IMR-90 (cell line): ENCODE results near the gene DCDC2. TPM values are rescaled to one million over a fixed set of nuclear protein-coding genes. Genes with fewer than 3 reads are reported as not detected.

Source experiments
- ATAC-seq: fragments of 200-7000 bp; cut with Tn5 transposase; 2 replicates; pipeline ENCODE4 v1.9.1; 2020; ENCODE audit warnings: low read depth, mild to moderate bottlenecking, moderate library complexity
- BruUV-seq: library from RNA; stranded (reverse); fragments of 400-500 nt; replicated peaks from 2 replicates; lab custom pipeline; 2021; lab: Mats Ljungman, UMichigan
- CTCF ChIA-PET: fragments of 300-600 bp; formaldehyde crosslinking; extraction: SDS; loops from one replicate; lab custom pipeline; 2021; ENCODE audit warnings: antibody characterized with exemption; lab: Yijun Ruan, JAX
- POLR2A ChIA-PET: fragments of 300-600 bp; sonication (Branson Sonifier 250); formaldehyde crosslinking; loops from one replicate; lab custom pipeline; 2022; ENCODE audit warnings: antibody characterized with exemption; ENCODE audit not compliant: unreplicated experiment; lab: Charles Lee
- DNase-seq: peaks from one replicate; pipeline ENCODE4 v3.0.0; 2013
- H2AFZ ChIP-seq: replicated peaks from 2 replicates; pipeline ENCODE3; 2013; ENCODE audit warnings: low read length, mild to moderate bottlenecking; ENCODE audit not compliant: poor library complexity
- H2AK5ac ChIP-seq: 2 replicates; pipeline ENCODE4 v1.6.1; 2013; ENCODE audit warnings: low read depth, low read length, inconsistent platforms
- H2AK9ac ChIP-seq: replicated peaks from 2 replicates; pipeline ENCODE3; 2013; ENCODE audit warnings: mild to moderate bottlenecking, low read depth, low read length, moderate library complexity; ENCODE audit not compliant: poor library complexity
- H2BK120ac ChIP-seq: 2 replicates; pipeline ENCODE4 v1.6.1; 2013; ENCODE audit warnings: low read depth, low read length, inconsistent platforms
- H2BK15ac ChIP-seq: 3 replicates; pipeline ENCODE4 v1.6.1; 2013; ENCODE audit warnings: low read depth, low read length, inconsistent platforms
- H2BK20ac ChIP-seq: 2 replicates; pipeline ENCODE4 v1.6.1; 2013; ENCODE audit warnings: low read depth, mild to moderate bottlenecking, inconsistent platforms, low read length, moderate library complexity
- H2BK5ac ChIP-seq: 2 replicates; pipeline ENCODE4 v1.6.1; 2013; ENCODE audit warnings: mild to moderate bottlenecking, low read depth, low read length, inconsistent platforms; ENCODE audit not compliant: poor library complexity, severe bottlenecking
- H3K14ac ChIP-seq: replicated peaks from 2 replicates; pipeline ENCODE4 v1.6.1; 2013; ENCODE audit warnings: low read depth, low read length, inconsistent platforms
- H3K18ac ChIP-seq: 2 replicates; pipeline ENCODE4 v1.6.1; 2013; ENCODE audit warnings: low read depth, low read length, control low read depth
- H3K23ac ChIP-seq: 2 replicates; pipeline ENCODE4 v1.6.1; 2013; ENCODE audit warnings: low read depth, low read length, inconsistent platforms
- H3K27ac ChIP-seq: 2 replicates; pipeline ENCODE4 v1.5.1; 2013; ENCODE audit warnings: mild to moderate bottlenecking, control low read depth, low read length; ENCODE audit not compliant: insufficient read depth
- H3K27me3 ChIP-seq: 2 replicates; pipeline ENCODE4 v1.6.1; 2013; ENCODE audit warnings: low read length; ENCODE audit not compliant: control insufficient read depth, insufficient read depth
- H3K36me3 ChIP-seq: 2 replicates; pipeline ENCODE4 v1.6.1; 2013; ENCODE audit warnings: low read length, mixed read lengths; ENCODE audit not compliant: control insufficient read depth, insufficient read depth
- H3K4ac ChIP-seq: 2 replicates; pipeline ENCODE4 v1.6.1; 2013; ENCODE audit warnings: low read depth, low read length, inconsistent platforms
- H3K4me1 ChIP-seq: 2 replicates; pipeline ENCODE4 v1.6.1; 2013; ENCODE audit warnings: low read length, mixed read lengths; ENCODE audit not compliant: control insufficient read depth, insufficient read depth
- H3K4me2 ChIP-seq: 2 replicates; pipeline ENCODE4 v1.6.1; 2013; ENCODE audit warnings: low read depth, mild to moderate bottlenecking, control low read depth, low read length, moderate library complexity
- H3K4me3 ChIP-seq: 2 replicates; pipeline ENCODE4 v1.5.1; 2013; ENCODE audit warnings: low read depth, mild to moderate bottlenecking, control low read depth, low read length, moderate library complexity; ENCODE audit not compliant: insufficient read depth
- H3K56ac ChIP-seq: 2 replicates; pipeline ENCODE4 v1.6.1; 2013; ENCODE audit warnings: low read length, inconsistent platforms; ENCODE audit not compliant: insufficient read depth; ENCODE audit errors: extremely low read depth
- H3K79me1 ChIP-seq, 2 experiments: 2 replicates each; pipeline ENCODE4 v1.6.1; 2013; ENCODE audit warnings: low read length in 2 of 2, inconsistent platforms in 1 of 2, low read depth in 1 of 2
- H3K9ac ChIP-seq: 2 replicates; pipeline ENCODE4 v1.6.1; 2013; ENCODE audit warnings: low read depth, low read length, control low read depth
- H3K9me1 ChIP-seq: 2 replicates; pipeline ENCODE4 v1.6.1; 2013; ENCODE audit warnings: low read length, inconsistent platforms; ENCODE audit not compliant: insufficient read depth
- H3K9me3 ChIP-seq: 2 replicates; pipeline ENCODE4 v1.6.1; 2013; ENCODE audit warnings: low read length; ENCODE audit not compliant: control insufficient read depth, insufficient read depth
- H4K20me1 ChIP-seq: 2 replicates; pipeline ENCODE4 v1.6.1; 2013; ENCODE audit warnings: low read length, inconsistent platforms; ENCODE audit not compliant: insufficient read depth
- H4K5ac ChIP-seq: 2 replicates; pipeline ENCODE4 v1.6.1; 2013; ENCODE audit warnings: mild to moderate bottlenecking, low read depth, low read length, control low read depth
- H4K8ac ChIP-seq, 2 experiments: 2 replicates each; pipeline ENCODE4 v1.6.1; 2013; ENCODE audit warnings: low read depth in 2 of 2, low read length in 2 of 2, control low read depth in 1 of 2, inconsistent platforms in 1 of 2
- H4K91ac ChIP-seq: 2 replicates; pipeline ENCODE4 v1.6.1; 2013; ENCODE audit warnings: low read depth, low read length, inconsistent platforms; ENCODE audit not compliant: insufficient read depth
- NFE2L2 ChIP-seq: fragments of 150-350 bp; IDR thresholded peaks from 2 replicates; pipeline ENCODE4 v1.6.1; 2016; ENCODE audit warnings: low read depth, mild to moderate bottlenecking, low read length
- WGBS, 2 experiments: methylation state at CpG; one replicate each; pipeline versions ENCODE4 v1.1.5 to v1.1.7; 2013; ENCODE audit warnings: missing lambda C conversion rate in 2 of 2; ENCODE audit not compliant: insufficient read length in 1 of 2; ENCODE audit errors: extremely low coverage in 2 of 2; 5-methylcytosine and 5-hydroxymethylcytosine counted together
- dilution Hi-C: fragments of 300-500 bp; cut with HindIII; formaldehyde crosslinking; loops from one replicate; pipeline ENCODE4 v1.14.3; 2018; ENCODE audit warnings: low sequenced_read_pairs; ENCODE audit not compliant: unreplicated experiment
- in situ Hi-C: fragments of 300-500 bp; cut with MboI; formaldehyde crosslinking; loops from 3 replicates; pipeline ENCODE4 v1.14.3; 2019; ENCODE audit warnings: low sequenced_read_pairs, inconsistent platforms, mixed read lengths
- intact Hi-C: fragments of 100-400 bp; cut with micrococcal nuclease; formaldehyde crosslinking; loops from 2 replicates; pipeline ENCODE4 v1.10.0; 2022
- polyA plus RNA-seq, 3 experiments: library from polyadenylated mRNA; depleted of rRNA; stranded (reverse); fragments of >200 nt; gene quantifications; 2 replicates each; pipeline ENCODE4 v1.2.3, GENCODE V29; 2012; ENCODE audit warnings: low replicate concordance in 1 of 3
- total RNA-seq: library from RNA; depleted of rRNA; stranded (reverse); fragments of >200 nt; gene quantifications from 2 replicates; pipeline ENCODE4 v1.2.3, GENCODE V29; 2012

Gene DCDC2
- total and polyA plus RNA-seq, 2 of the 4 experiments (the other 2 are of a cell fraction): not detected

- no peak overlapping the region for H4K5ac ChIP-seq
- H3K9me1 ChIP-seq: no peaks in the 10 kb centered on the region
- no peaks in the 10 kb centered on the region for H3K79me1 ChIP-seq
- no peak overlapping the region for H2AK5ac ChIP-seq
- no peaks in the 10 kb centered on the region for H3K9me3 ChIP-seq
- no peaks in the 10 kb centered on the region for H3K27me3 ChIP-seq
- no peak overlapping the region for H4K8ac ChIP-seq
- no peak overlapping the region for H3K18ac ChIP-seq
- no peak overlapping the region for H4K91ac ChIP-seq
- TF ChIP-seq NFE2L2: no peak
- no peak overlapping the region for H3K56ac ChIP-seq
- dilution Hi-C loops (no loop called here), intact Hi-C loops (no loop called here), in situ Hi-C loops (no loop called here)
- H3K4me2 ChIP-seq: no peak overlapping the region
- no peaks in the 10 kb centered on the region for H4K20me1 ChIP-seq
- H3K9ac ChIP-seq: no peak overlapping the region
- H2AK9ac ChIP-seq: no peak overlapping the region
- ATAC-seq (no peak), DNase-seq (no peak)
- no peak overlapping the region for H3K23ac ChIP-seq
- no peak overlapping the region for H2AFZ ChIP-seq
- no peak overlapping the region for H2BK5ac ChIP-seq
- CTCF ChIA-PET: no interaction called here
- H3K4me3 ChIP-seq: no peak overlapping the region
- no TSS peak for BruUV-seq
- H3K36me3 ChIP-seq: no peaks in the 10 kb centered on the region
- no peak overlapping the region for H2BK120ac ChIP-seq
- H3K4me1 ChIP-seq: no peaks in the 10 kb centered on the region
- no peak overlapping the region for H2BK15ac ChIP-seq
- POLR2A ChIA-PET: interaction anchor here (0.6 kb wide), 1 partner anchor 19 kb away, joined by 12 read pairs; no protein-coding TSS in a partner anchor
- H3K27ac ChIP-seq: no peak overlapping the region
- no peak overlapping the region for H3K14ac ChIP-seq
- no CpG with 5 or more reads among the region's 1 CpG for WGBS, 2 experiments
- no peak overlapping the region for H2BK20ac ChIP-seq
- no peak overlapping the region for H3K4ac ChIP-seq
Measured at GRCh38 chr6:24255676-24256075, 102.2 kb downstream of the DCDC2 start.
